HCT116 (cell line): Measurements from ENCODE around the gene SUGCT.

ENCODE experiments used
- ELF1 ChIP-seq: IDR thresholded peaks from 2 replicates; pipeline ENCODE4 v1.6.1; 2012; ENCODE audit warnings: low read depth, borderline replicate concordance
- EZH2 ChIP-seq: fragments of 200-600 bp; sonication (generic); IDR thresholded peaks from 2 replicates; pipeline ENCODE4 v1.6.1; 2017; ENCODE audit warnings: antibody characterized with exemption, mixed run types
- EZH2phosphoT487 ChIP-seq: fragments of 200-600 bp; IDR thresholded peaks from 2 replicates; pipeline ENCODE4 v1.6.1; 2018; ENCODE audit warnings: antibody characterized with exemption, borderline replicate concordance
- POLR2A ChIP-seq: IDR thresholded peaks from 2 replicates; pipeline ENCODE4 v1.7.0; 2011; ENCODE audit warnings: borderline replicate concordance; ENCODE audit not compliant: insufficient read depth, insufficient read length; ENCODE audit errors: extremely low read depth
- POLR2AphosphoS5 ChIP-seq: IDR thresholded peaks from 2 replicates; pipeline ENCODE4 v1.6.1; 2011; ENCODE audit warnings: mild to moderate bottlenecking, low read depth, low read length, moderate library complexity
- REST ChIP-seq: IDR thresholded peaks from 2 replicates; pipeline ENCODE4 v1.6.1; 2012; ENCODE audit warnings: low read depth
- SP1 ChIP-seq: IDR thresholded peaks from 2 replicates; pipeline ENCODE4 v1.6.1; 2012; ENCODE audit warnings: low read depth
- SRF ChIP-seq: IDR thresholded peaks from 2 replicates; pipeline ENCODE4 v1.6.1; 2012; ENCODE audit warnings: low read depth
- TCF7L2 ChIP-seq: IDR thresholded peaks from 2 replicates; pipeline ENCODE4 v1.7.0; 2011; ENCODE audit warnings: borderline replicate concordance, inconsistent platforms; ENCODE audit not compliant: insufficient read depth, insufficient read length; ENCODE audit errors: extremely low read depth
- TF ChIP-seq, protein P1 (sequence below), 3 experiments: fragments of 200-600 bp in 1 of 3; sonication (generic) in 1 of 3; IDR thresholded peaks in 2 of 3; conservative IDR thresholded peaks in 1 of 3; 2 replicates each; pipeline ENCODE4 v1.5.1; 2012 to 2017; ENCODE audit warnings: low read depth in 2 of 3, low read length in 2 of 3, antibody characterized with exemption in 1 of 3, borderline replicate concordance in 1 of 3, control low read depth in 1 of 3, mild to moderate bottlenecking in 1 of 3, mixed read lengths in 1 of 3, mixed run types in 1 of 3, moderate library complexity in 1 of 3; ENCODE audit not compliant: insufficient read depth in 1 of 3
- TF ChIP-seq, protein P2 (sequence below): IDR thresholded peaks from 2 replicates; pipeline ENCODE4 v1.6.1; 2012
- TF ChIP-seq, protein P3 (sequence below): IDR thresholded peaks from 2 replicates; pipeline ENCODE4 v1.6.1; 2011; ENCODE audit warnings: mild to moderate bottlenecking, low read length, moderate library complexity; ENCODE audit not compliant: insufficient replicate concordance; ENCODE audit errors: extremely low read depth

GRCh38 chr7:40815512-40815911 is 680.7 kb downstream of the SUGCT start:
- TF ChIP-seq POLR2AphosphoS5 = no peak
- TF ChIP-seq SP1 = no peak
- no peak for TF ChIP-seq TCF7L2
- TF ChIP-seq, protein P1, sequence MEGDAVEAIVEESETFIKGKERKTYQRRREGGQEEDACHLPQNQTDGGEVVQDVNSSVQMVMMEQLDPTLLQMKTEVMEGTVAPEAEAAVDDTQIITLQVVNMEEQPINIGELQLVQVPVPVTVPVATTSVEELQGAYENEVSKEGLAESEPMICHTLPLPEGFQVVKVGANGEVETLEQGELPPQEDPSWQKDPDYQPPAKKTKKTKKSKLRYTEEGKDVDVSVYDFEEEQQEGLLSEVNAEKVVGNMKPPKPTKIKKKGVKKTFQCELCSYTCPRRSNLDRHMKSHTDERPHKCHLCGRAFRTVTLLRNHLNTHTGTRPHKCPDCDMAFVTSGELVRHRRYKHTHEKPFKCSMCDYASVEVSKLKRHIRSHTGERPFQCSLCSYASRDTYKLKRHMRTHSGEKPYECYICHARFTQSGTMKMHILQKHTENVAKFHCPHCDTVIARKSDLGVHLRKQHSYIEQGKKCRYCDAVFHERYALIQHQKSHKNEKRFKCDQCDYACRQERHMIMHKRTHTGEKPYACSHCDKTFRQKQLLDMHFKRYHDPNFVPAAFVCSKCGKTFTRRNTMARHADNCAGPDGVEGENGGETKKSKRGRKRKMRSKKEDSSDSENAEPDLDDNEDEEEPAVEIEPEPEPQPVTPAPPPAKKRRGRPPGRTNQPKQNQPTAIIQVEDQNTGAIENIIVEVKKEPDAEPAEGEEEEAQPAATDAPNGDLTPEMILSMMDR (IDR thresholded peaks at IDR 0.05 in 2 of 3, conservative IDR thresholded peaks at IDR 0.05 in 1 of 3; ENCODE audit: borderline replicate concordance in 1 of 3, insufficient read depth in 1 of 3, low read depth in 2 of 3, low read length in 2 of 3) = no peak
- no peak for TF ChIP-seq POLR2A
- TF ChIP-seq, protein P2, sequence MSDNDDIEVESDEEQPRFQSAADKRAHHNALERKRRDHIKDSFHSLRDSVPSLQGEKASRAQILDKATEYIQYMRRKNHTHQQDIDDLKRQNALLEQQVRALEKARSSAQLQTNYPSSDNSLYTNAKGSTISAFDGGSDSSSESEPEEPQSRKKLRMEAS = no peak
- no peak for TF ChIP-seq EZH2
- TF ChIP-seq REST = no peak
- no peak for TF ChIP-seq SRF
- TF ChIP-seq EZH2phosphoT487 = no peak
- TF ChIP-seq, protein P3, sequence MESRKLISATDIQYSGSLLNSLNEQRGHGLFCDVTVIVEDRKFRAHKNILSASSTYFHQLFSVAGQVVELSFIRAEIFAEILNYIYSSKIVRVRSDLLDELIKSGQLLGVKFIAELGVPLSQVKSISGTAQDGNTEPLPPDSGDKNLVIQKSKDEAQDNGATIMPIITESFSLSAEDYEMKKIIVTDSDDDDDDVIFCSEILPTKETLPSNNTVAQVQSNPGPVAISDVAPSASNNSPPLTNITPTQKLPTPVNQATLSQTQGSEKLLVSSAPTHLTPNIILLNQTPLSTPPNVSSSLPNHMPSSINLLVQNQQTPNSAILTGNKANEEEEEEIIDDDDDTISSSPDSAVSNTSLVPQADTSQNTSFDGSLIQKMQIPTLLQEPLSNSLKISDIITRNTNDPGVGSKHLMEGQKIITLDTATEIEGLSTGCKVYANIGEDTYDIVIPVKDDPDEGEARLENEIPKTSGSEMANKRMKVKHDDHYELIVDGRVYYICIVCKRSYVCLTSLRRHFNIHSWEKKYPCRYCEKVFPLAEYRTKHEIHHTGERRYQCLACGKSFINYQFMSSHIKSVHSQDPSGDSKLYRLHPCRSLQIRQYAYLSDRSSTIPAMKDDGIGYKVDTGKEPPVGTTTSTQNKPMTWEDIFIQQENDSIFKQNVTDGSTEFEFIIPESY = no peak
- no peak for TF ChIP-seq ELF1
